Testis (tissue), 2 donors: Measurements from ENCODE around the gene SLC25A44.

Experiments
- CTCF ChIP-seq, 3 experiments: fragments of 450-650 bp in 2 of 3; fragments of 200-600 bp in 1 of 3; sonication (generic) in 1 of 3; IDR thresholded peaks; one replicate each; pipeline ENCODE4 v1.5.1; 2016 to 2019; ENCODE audit warnings: antibody characterized with exemption in 3 of 3, mild to moderate bottlenecking in 2 of 3, moderate library complexity in 1 of 3
- POLR2A ChIP-seq: fragments of 450-650 bp; IDR thresholded peaks from one replicate; pipeline ENCODE4 v1.6.1; 2017; ENCODE audit warnings: antibody characterized with exemption, mild to moderate bottlenecking, moderate library complexity

- TF ChIP-seq POLR2A (no peak), CTCF (IDR thresholded peaks at IDR 0.05) (no peak)
Observed at GRCh38 chr1:156160743-156161171, 33.1 kb upstream of the SLC25A44 start.
